NCI-H1930 (cell line): ENCODE measurements around the gene NSL1.
A peak's percentile ranks its signal among the peaks of the same experiment; 100 is the strongest.
"Not testable (repeated sequence)": the region's sequence is repeated elsewhere in the genome, so short reads cannot be mapped to it uniquely, and the experiment has no call there.

Experiments
- DNase-seq, 2 experiments: peaks; one replicate each; lab custom pipeline; 2025; lab: John Stamatoyannopoulos, UW

Gene NSL1

GRCh38 chr1:212782422-212783154 lies 9.0 kb downstream of the NSL1 start:
- no peak for DNase-seq

DNA sequence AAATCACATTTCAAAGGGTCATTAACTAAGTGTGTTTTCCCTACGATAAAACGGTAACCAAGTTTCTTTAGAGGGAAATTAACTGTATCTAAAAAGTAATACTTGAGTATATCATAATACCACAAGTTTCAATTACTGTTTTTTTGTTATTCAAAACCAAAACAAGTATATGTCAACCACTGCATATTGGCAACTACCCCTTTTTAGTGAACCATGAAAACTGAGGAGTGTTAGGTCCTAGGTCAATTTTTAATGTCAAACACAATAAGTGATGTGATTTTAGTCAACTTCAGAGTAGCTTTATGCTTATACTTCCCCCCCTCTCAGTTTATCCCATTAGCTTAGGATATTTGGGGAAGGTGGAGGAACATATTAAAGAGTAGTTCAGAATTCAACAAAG lies 10.4 kb downstream of the NSL1 start:
- no peak for DNase-seq

DNA sequence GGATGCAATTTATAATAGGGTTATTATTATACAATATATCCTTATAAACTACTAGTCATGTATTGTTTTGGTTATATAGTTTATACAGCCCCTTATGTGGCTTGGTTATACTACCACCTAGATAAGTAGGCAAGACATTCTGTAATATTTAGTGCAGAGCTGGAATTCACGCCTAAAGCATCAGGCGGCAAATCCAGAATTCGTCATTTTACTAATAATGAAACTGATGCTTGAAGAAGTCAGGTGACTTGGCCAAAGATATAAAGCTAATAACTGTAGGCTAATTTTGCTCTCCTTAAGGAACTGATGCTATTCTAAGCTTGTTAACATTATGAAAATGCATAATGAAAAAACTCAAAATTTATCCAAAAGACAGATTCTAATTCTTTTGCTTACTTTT lies 10.8 kb downstream of the NSL1 start:
- no peak for DNase-seq

GRCh38 chr1:212779086-212779485 lies 12.5 kb downstream of the NSL1 start:
- DNase-seq, result not testable (repeated sequence)

DNA sequence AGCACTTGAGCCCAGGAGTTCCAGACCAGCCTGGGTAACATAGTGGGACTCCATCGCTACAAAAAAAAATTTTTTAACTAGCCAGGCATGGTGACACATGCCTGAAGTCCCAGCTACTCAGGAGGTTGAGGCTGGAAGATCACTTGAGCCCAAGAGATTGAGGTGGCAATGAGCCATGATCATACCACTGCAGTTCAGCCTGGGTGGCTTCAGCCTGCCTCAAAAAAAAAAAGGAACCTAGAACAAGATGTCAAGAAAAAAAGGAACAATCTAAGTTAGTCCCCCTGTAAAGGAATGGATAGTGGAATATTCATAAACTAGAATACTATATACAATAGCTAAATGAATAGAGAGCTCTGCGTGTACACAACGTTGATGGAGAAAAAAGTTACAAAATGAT lies 14.4 kb downstream of the NSL1 start:
- no peak for DNase-seq

DNA sequence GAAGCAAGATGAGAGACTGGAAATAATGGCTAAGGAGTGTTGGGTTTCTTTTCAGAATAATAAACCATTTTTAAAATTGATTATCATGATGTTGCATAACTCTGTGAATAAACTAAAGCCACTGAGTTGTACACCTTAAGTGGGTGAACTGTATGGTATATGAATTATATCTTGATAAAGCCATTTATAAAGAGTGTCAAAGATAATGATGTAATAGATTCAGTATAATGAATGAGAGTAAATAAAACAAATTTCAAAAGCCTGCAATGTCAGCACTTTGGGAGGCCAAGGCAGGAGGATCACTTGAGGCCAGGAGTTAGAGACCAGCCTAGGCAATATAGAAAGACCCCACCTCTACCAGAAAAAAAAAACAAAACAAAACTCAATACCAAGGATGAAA lies 16.3 kb downstream of the NSL1 start:
- no peak for DNase-seq

DNA sequence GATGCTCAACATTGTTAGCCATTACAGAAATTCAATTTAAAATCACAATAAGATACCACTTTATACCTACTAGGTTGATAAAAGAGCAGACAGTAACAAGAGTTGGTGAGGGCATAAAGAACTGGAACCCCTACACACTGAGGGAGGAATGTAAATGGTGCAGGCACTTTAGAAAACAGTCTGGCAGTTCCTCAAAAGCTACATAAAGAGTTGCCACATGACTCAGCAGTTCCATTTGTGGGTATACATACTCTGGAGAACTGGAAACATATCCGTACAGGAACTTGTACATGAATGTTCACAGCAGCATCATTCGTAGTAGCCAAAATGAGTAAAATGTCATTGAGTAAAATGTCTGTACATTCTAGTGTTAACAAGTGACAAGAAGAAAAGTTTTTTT lies 17.0 kb downstream of the NSL1 start:
- DNase-seq, result no peak

- DNase-seq, result no peak
Observed at GRCh38 chr1:212773011-212773410, 18.6 kb downstream of the NSL1 start.

DNA sequence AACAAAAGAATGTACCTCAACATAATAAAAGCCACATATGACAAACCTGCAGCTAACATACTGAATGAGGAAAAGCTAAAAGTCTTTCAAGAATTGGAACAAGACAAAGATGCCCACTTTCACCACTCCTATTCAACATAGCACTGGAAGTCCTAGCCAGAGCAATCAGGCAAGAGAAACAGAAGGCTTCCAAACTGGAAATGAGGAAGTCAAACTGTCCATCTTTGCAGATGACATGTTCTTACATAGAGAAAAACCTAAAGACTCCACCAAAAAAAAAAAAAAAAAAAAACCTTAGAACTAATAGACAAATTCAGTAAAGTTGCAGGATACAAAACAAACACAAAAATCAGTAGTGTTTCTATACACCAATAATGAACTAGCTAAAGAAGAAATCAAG lies 20.2 kb downstream of the NSL1 start:
- no peak for DNase-seq

DNA sequence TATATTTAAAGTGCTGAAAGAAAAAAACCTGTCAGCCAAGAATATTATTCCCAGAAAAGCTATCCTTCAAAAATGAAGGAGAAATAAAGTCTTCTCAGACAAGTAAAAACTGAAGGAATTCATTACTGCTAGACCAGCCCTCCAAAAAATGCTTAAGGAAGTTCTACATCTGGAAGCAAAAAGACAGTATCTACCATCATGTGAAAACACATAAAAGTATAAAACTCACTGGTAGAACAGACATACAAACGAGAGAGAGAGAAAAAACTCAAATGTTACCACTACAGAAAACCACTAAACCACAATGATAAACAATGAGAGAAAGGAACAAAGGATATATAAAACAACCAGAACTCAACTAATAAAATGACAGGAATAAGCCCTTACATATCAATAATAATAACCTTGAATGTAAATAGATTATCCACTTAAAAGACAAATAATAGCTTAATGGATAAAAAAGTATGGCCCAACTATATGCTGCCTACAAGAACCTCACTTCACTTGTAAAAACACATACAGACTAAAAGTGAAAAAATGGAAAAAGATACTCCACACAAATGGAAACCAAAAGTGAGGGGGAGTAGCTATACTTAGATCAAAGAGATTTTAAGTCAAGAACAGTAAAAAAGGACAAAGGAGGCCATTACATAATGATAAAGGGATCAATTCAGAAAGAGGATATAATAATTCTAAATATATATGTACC lies 22.0 kb downstream of the NSL1 start:
- DNase-seq, result no peak

- not testable (repeated sequence) for DNase-seq
Observed at GRCh38 chr1:212766825-212767224, 24.8 kb downstream of the NSL1 start.

- DNase-seq, result not testable (repeated sequence)
Observed at GRCh38 chr1:212764718-212765281, 26.8 kb downstream of the NSL1 start.

DNA sequence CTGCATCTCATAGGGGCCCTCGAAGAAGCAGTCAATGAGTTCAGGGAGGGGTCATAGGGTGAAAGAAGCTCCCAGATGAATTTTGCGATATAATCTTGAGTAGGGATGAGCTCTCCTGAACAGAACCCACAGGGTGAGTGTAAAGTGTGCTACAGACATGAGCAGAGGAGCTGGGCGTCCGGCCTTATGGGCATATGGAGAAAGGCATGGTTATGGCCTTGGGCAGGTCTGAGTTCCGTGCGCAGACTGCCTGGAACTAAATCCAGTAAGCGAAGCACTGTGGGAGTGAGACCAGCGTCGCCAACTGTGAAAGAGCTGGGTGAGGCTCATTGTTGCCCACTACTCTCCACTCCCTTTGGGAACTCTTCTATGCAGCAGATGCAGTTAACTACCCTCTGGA lies 28.7 kb downstream of the NSL1 start:
- no peak for DNase-seq

DNA sequence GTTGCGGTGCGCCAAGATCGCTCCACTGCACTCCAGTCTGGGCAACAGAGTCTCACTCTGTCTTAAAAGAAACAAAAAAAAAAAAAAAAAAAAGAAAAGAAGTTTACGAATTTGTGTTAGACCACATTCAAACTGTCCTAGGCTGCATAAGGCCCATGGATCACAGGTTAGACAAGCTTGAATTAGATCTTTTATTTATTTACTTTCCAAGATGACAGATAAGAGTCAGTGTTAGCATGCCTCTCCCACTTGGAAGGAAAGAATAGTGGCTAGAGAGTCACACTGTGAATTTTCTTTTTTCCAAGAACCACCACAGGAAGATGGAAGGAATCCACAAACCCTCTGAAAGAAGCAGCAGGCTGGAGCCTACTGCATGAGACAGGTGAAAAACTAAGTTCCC lies 29.3 kb downstream of the NSL1 start:
- DNase-seq, result no peak

DNA sequence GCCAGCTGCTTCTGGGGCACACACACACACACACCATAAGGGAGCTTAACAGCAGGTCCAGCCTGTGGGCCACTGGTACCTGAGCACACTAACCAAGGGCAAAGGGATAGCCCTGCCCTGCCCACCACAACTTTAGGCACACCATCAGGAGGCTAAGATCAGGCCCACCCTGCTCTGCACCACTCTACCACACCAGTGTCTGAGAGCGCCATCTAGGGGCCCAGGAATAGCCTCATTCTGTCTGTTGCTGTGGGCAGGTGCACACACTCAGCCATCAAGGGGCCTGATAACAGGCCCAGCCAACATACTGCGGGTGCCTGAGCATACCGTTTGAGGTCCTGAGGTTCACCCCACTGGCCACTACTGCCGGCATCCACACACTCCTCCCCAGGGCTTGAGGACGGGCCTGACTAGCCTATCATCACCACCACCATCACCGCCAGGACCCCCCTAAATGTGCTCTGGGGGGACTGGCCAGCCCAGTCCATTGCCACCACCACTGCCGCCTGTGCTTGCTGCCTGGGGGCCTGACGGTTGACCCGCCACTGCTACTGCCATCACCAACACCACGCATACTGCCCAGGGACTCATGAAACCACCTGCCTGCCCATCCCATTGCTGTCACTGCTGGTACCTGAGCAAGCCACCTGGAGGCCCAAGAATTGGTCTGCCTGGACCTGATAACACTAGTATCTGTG lies 31.3 kb downstream of the NSL1 start:
- DNase-seq, result peak in 1 of 2 experiments; percentile 47

DNA sequence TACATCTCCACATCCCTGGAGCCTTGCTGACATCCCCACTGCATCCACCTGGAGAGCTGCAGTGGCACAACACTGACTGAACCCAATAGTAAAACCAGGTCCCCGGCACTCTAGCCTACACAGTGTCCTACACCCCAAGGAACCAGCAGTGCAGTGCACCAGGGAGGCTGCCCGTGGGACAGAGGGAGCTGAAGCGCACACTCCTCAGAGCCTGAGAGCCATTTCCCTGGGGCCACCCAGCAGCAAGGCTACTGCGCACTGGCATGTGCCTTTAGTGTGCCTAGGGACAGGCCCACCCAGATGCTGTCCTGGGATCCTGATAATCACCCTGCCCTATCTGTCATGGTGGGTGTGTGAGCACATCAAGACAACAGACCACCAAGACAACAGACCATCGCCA lies 31.9 kb downstream of the NSL1 start:
- no peak for DNase-seq

- no peak for DNase-seq
Observed at GRCh38 chr1:212754680-212755079, 36.9 kb downstream of the NSL1 start.

- DNase-seq, result no peak
Observed at GRCh38 chr1:212754193-212754592, 37.4 kb downstream of the NSL1 start.

- DNase-seq, result no peak
Observed at GRCh38 chr1:212753749-212754148, 37.8 kb downstream of the NSL1 start.

DNA sequence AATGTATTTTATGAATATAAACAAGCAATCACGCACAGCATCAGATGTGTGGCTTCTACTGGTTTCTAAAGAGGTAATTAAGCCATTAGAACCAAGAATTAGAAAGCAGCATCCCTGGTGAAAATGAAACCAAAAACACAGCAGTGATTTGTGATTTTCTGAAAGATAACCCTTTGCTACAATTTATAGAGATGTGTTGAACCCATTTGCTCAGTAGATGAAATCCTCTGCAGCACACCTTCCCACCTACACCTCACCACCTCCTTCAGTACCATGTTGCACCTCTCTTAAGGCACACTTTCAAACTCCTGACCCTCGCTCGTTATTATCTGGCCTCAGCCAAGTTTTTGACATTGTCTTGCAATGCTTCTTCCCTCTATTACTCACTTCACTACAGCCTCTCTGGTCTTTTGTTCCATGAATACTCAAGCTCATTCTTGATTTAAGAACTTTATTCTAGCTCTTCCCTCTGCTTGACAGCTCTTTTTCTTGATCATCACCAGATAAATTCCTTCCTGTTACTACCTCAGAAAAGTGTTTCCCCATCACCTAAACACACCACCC lies 38.6 kb downstream of the NSL1 start:
- no peak for DNase-seq

DNA sequence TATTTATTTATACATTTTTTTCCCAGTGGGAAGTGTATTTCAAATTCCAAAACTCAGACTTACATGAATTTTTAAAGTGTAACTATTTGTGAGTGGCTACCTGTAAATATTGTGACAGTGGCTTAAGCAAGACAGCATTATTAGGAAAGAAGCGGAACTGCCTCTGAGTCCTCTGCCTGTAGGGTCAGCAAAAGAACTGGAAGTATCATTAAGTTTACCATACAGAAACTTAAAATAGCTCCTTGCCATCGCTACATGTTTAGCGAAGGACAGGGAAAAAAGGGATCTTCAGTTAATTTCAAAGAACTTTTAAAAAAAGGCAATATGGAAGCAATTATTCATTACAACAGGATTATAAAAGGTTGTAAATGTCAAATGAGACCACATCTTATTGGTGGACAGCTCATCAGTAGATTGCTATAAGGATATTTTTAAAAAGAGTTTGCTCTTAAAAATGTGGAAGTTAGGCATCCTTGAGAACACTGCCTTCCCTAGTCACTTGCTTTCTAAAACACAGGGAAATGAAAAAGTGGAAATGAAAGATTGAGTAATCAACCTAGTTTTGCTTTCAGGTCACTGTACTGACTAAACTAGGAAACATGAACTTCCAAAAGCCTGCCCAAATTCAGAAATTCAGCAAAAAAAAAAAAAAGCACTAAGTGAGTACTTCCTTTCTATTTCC lies 39.2 kb downstream of the NSL1 start:
- DNase-seq, result no peak
